GM18505 (cell line): ENCODE results near the gene SLC30A2.

Source experiments
- ATAC-seq: cut with Tn5 transposase; IDR thresholded peaks from one replicate; pipeline ENCODE4 v1.9.1; 2021; ENCODE audit not compliant: unreplicated experiment
- POLR2A ChIP-seq: IDR thresholded peaks from 4 replicates; pipeline ENCODE4 v1.6.1; 2011; ENCODE audit warnings: borderline replicate concordance; ENCODE audit not compliant: insufficient read depth, insufficient read length; ENCODE audit errors: extremely low read depth

Gene SLC30A2

DNA sequence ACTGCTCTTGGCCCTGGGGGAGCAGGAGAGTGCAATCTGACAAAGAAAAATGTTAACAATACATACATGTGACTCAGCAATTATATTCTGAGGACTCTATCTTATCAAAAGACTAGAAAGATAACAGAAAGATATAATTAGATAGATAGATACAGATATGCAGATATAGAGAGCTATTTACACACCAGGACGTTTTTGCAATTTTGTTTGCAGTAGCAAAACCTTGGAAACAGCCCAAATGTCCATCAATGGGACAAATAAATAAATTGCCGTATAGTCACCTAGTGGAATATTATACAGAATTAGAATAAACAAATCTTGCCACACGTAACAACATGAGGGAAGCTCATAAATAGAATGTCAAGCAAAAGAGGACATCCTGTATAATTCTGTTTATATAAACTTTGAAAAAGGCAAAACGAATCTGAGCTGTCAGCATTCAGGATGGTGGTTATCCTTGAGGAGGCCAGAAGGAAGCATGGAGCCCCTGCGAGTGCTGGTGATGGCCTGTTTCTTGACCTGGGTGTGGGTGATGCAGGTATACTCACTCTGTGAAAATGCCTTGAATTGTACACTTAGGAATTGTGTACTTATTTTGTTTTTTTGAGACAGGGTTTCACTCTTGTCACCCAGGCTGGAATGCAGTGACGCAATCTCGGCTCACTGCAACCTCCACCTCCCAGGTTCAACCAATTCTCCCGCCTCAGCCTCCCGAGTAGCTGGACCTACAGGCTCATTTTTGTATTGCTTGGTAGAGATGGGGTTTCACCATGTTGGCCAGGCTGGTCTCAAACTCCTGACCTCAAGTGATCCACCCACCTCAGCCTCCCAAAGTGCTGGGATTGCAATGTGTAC is 34.3 kb upstream of the SLC30A2 start:
- no peak for ATAC-seq

DNA sequence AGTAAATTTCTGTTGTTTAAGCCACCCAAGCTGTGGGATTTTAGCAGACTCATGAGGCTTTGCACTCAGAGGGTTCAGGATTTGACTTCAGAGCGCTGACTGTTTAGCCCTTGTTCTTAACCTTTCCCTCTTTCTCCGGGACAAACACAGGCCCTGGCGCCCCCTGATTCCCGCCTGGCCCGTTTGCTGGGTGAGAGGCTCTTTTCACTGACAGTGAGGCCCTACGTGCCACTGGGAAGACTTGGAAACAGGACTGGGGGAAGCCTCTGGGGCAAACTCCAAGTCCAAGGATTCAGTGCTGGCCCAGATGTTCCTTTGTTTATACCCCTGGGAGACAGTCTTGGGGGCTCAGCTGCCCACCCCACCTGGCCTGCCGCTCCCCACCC is 33.3 kb upstream of the SLC30A2 start:
- ATAC-seq, result no peak
- TF ChIP-seq POLR2A, result no peak

More for the DNA sequence above, 34.3 kb upstream of the SLC30A2 start:
- no peak for TF ChIP-seq POLR2A

DNA sequence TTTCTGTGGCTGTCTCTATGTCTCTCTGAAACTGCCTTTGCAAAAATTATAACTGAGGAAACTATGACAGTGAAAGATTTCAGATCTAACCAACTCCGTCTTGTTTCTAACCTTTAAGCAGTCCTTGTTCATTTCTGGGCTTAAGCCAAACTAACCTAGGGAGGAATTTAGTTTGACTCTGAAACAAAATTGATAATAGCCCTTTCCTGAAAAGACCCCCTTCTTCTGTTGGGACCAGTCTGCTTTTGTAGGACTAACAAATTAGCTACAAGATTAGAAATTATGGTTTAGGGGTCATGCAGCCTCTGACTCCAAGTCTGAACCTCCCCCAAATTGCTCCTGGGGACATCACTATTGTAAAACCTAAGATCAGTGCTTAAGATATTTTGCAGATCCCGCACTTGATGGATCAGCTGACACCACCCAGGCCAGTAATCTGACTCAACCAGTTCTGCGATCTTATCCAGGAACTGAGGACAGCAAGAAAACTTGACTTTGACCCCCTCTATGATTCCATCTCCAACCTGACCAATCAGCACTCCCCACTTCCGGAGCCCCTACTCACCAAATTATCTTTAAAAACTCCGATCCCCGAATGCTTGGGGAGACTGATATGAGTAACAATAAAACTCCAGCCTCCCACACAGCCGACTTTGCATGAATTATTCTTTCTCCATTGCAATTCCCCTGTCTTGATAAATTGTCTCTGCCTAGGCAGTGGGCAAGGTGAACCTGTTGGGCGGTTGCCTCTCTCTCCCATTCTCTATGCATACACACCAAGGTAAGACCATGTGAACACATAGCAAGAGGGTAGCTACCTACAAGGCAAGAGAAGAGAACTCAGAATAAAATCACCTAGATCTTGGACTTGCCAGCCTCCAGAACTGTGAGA is 32.6 kb upstream of the SLC30A2 start:
- no peak for ATAC-seq
- no peak for TF ChIP-seq POLR2A

DNA sequence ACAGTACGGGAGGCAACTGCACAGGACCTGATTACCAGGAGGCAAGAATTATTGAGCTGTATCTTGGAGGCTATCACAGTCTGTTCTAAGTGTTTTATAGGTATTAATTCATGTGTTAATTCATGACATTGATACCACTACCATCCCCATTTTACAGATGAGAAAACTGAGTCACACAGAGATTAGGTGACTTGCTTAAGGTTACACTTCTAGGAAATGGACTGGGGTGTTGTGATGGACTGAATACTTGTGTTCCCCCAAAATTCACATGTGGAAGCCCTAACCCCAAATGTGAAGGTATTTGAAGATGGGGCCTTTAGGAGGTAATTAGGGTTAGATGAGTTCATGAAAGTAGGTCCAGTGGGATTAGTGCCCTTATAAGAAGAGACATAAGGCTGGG is 31.6 kb upstream of the SLC30A2 start:
- TF ChIP-seq POLR2A, result no peak
- no peak for ATAC-seq

DNA sequence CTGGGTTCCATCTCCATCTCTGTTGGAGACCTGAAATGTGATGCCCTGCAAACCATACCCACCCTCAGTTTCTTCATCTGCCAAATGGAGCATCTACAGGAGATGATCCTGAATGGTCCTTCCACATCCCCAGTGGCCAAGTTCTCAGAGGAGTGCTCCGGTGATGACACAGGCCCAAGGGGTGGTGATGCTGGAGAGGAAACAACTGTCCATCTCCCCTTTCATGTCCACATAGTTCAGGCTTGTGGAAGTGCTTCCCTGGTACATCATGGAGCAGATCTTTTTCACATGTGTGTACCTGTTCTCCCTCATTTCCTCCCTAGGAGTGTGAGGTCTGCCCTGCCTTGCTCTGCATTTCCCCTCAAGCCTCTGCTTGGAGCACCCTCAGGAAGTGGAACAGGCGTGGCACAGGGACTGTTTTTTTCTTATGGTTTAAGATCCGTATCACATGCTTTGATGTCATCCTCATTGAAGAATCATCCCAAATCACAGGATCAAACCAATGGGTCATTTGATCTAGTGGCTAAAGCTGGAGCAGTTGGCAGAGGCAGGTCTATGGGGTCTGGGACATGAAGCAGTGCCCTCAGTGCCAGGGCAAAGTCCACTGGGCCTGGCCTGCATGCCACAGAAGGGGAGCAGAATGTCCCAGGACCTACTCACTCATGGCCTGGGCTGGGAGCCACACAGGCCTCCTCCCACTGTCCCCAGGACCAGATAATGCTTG is 29.7 kb upstream of the SLC30A2 start:
- no peak for ATAC-seq

DNA sequence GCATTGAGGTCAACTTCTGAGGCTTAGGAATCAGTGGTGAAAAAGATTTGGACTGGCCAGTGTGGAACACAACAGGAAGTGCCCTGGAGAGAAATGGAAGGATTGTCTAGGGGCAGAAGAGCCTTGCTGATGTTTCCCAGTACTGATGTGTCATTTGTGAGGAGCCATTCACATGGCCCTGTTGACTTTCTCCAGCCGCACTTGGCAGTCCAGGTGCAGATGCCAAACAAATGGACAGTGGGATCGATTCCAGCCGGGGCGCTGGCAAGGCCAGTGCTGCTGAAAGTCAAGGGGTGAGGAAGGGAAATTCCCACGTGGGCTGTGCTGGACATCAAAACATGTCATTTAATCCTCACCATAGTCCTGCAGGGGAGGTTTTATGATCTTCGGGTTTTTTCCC is 26.4 kb upstream of the SLC30A2 start:
- ATAC-seq, result no peak
- no peak for TF ChIP-seq POLR2A

More for the DNA sequence above, 29.7 kb upstream of the SLC30A2 start:
- no peak for TF ChIP-seq POLR2A

DNA sequence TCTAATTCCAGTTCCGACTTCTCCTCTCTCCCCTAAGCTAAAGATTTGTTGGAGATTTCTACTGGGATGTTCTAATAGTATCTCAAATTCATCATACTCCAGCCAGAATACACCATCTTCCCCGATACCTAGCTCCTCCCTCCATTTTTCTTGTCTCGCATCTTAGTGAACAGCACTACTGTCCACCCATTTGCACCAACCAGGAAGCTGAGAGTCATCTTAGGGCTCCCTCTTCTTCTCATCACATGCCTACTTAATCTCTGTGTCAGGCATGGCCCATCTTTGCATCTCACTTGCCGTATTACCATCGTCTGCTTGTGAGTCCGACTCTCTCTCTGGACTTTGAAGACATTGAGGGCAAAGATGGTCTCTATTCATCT is 25.0 kb upstream of the SLC30A2 start:
- TF ChIP-seq POLR2A, result no peak
- ATAC-seq, result no peak

DNA sequence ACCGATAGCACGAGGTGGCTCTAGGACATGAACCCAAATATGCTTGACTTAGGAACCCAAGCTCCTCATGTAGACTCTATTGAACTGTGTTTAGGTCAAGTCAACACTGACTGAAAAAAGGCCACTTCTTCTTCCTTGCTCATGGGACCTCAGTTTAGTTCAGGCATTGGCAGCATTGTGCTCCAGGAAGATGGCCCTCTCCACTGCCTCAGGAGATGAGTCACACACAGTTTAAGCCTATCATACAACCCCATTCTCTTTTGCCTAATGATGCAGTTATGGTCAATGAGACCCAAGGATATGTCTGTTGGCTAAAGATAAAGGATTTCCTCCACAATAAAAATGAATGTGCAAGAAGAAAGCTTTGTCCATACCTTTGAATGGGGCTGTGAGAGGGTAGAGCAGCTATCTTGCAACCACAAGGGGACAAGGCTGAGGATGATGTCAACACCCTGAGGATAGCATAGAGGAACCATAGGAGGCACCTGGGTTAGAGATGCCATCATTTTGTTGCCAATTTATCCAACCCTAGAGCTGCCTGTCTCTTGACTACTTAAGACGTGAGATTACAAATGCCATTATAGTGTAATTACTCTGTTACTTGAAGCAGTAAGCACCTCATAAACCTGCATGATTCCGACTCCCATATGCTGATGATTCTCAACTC is 24.5 kb upstream of the SLC30A2 start:
- TF ChIP-seq POLR2A, result no peak
- no peak for ATAC-seq

DNA sequence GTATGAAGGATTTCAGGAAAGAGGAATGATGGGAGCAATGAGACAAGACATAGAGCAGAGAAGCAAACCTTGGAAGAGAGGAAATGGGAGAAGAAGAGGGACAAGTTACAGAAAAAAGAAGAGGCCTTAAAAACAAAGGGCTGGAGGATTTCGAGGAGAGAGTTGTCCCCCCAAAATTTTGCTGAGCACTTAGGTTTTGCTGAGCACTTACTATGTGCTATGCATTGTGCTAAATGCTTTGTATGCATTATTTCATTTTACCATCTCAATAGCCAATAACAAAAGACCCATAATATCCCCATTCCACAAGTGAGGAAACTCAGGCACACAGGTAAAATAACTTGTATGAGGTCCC is 24.0 kb upstream of the SLC30A2 start:
- ATAC-seq, result no peak

DNA sequence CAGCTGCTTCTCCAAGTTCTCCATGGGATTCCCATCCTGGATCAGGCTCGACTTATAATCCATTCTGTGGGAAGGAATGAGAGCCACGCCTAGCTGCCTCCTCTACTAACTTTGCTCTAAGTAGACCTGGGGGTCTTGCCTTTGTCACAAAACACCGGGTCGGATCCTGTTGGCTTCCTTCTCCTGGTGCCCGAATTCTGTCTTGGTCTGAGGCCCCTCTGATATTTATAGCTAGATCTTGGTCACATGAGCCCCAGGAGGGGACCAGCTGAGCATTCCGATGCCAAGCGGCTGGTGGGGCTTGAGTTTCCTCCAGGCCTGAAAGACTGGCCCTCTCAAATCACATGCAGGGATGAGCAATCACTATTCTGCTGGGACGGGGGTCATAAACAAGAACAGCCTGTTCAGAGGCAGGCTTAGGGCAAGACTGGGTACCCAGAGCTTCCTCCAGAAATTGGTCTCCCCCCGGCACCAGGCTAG is 21.6 kb upstream of the SLC30A2 start, which contains the start of gene TRIM63:
TSS of gene TRIM63 (minus strand) at position 199 of the 480 bp plus-strand sequence. CDS start at position 63, 136 bp downstream.
- TF ChIP-seq POLR2A, result no peak
- no peak for ATAC-seq

More for the DNA sequence above, 24.0 kb upstream of the SLC30A2 start:
- TF ChIP-seq POLR2A, result no peak

DNA sequence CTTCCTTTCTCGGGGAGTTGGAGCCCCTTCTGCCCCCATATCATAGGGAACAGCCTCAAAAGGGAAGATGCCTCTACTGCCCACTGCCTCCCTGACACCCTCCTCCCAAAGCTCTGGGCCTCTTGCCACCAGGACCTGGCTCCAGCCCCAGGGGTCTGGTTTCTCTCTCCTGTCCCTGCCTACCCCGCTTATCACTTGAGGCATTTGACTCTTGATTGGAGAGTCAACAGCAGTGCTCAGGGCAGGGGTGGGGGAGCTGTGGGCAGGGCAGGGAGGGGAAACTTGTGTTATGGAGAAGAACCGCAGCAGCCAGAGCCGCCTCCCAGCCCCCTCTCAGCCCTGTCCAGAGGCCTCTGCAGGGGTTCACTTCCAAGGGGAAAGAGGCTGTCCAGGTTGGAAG is 20.9 kb upstream of the SLC30A2 start:
- no peak for TF ChIP-seq POLR2A
- ATAC-seq, result no peak

DNA sequence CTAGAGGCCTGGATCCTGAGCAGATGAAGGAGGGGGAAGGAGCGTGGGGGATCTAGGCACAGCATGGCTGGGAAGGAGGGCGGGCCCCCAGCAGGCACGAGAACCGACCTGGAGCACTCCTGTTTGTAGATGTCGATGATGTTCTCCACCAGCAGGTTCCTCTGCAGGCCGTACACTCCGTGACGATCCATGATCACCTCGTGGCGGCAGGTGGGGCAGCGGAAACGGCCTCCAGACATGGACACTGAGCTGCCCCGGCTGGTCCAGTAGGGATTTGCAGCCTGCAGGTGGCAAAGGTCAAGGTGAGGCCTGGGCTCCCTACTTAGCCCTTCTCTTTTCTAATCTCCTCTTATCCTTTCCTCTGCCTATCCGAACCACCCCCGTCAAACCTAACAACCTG is 20.2 kb upstream of the SLC30A2 start:
- TF ChIP-seq POLR2A, result no peak
- ATAC-seq, result no peak

DNA sequence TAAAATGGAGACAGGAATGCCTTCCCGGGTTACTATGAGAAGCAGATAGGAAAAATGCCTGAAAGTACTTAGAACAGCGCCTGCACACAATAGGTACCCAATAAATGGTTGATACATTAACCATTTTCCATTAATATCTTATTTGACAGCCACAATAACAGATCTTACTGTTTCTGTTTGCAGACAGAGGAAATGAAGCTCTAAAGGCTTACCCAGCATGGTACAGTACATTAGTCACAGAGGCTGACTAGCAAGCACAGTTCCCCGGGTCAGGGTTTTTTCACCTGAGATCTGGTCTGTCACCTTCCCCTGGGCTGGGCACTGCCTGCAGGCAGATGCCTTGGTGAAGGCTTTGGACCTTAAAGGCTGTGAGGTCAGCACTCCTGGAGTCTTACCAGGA is 18.6 kb upstream of the SLC30A2 start:
- no peak for ATAC-seq
- no peak for TF ChIP-seq POLR2A

DNA sequence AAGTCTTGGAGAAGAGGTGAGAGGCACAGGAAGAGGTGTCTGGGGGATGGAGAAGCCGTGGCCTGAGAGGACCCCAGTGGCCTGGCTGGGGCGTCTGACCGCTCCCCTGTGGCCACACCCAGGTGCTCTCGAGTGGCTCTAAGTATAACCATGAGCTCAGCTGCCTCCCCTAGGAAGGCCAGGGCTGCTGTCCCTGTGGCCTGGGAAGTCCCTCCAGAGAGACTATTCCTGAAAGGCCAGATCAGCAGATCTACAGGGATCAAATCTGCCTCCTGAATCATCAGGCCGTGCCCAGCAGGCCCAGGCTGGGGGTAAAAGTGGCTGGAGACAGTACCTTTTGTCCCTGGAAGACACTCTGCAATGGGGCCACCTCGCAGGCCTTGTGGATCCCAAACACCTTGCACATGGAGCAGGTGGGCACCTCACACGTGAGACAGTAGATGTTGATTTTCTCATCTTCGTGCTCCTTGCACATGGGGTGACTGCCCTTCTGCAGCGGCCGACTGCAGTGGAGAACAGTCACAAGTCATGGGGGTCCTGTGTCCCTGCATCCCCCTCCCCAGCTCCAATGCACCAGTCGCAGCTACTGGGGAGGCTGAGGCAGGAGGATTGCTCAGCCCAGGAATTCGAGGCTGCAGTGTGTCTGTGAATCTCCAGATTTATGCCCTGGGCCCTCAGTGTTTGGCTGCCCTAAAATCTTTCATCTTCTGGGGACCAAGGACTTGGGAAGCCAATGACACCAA is 15.1 kb upstream of the SLC30A2 start:
- no peak for TF ChIP-seq POLR2A
- ATAC-seq, result no peak
